ENCODE measurements around the gene FAM89B.
A peak's percentile ranks its signal among the peaks of the same experiment; 100 is the strongest.
"Not testable (repeated sequence)": the region's sequence is repeated elsewhere in the genome, so short reads cannot be mapped to it uniquely, and the experiment has no call there.

FAM89B gene

GRCh38 chr11:65572356-65573051 is at the start of gene FAM89B:
FAM89B (plus strand) TSS chr11:65572538; CDS start chr11:65572670, 132 bp downstream.
- H3K36me3 ChIP-seq (replicated peaks) = peaks cover 12% of the 10 kb centered on the region
- H3K27me3 ChIP-seq (ENCODE audit: low read depth) = no peaks in the 10 kb centered on the region
- H3K4me1 ChIP-seq = peaks cover 27% of the 10 kb centered on the region
- in situ Hi-C loops (cut with MboI; ENCODE audit: low sequenced_read_pairs) = no loop called here
- H3K4me3 ChIP-seq = peak within 1 kb of the TSS; percentile 98
- peak; percentile 74 to 96 for DNase-seq (ENCODE audit: low spot score in 2 of 2)
- H3K9me3 ChIP-seq = no peaks in the 10 kb centered on the region

- H3K4me1 ChIP-seq; H3K9me3 ChIP-seq; DNase-seq (ENCODE audit: low spot score in 2 of 2); in situ Hi-C loops (cut with MboI; ENCODE audit: low sequenced_read_pairs); H3K4me3 ChIP-seq; H3K27me3 ChIP-seq (ENCODE audit: low read depth): not testable (repeated sequence)
- peaks cover 21% of the 10 kb centered on the region for H3K36me3 ChIP-seq (replicated peaks)
Observed at GRCh38 chr11:65522718-65523630, 49.4 kb upstream of the FAM89B start.

- peaks cover 23% of the 10 kb centered on the region for H3K36me3 ChIP-seq (replicated peaks)
- H3K4me3 ChIP-seq; H3K27me3 ChIP-seq (ENCODE audit: low read depth); H3K4me1 ChIP-seq; in situ Hi-C loops (cut with MboI; ENCODE audit: low sequenced_read_pairs); DNase-seq (ENCODE audit: low spot score in 2 of 2); H3K9me3 ChIP-seq: not testable (repeated sequence)
Observed at GRCh38 chr11:65523631-65523968, 48.7 kb upstream of the FAM89B start.

GRCh38 chr11:65524014-65524740 is 48.2 kb upstream of the FAM89B start:
- peaks cover 3% of the 10 kb centered on the region; the same call in 1 of the 2 replicates for H3K4me1 ChIP-seq
- H3K27me3 ChIP-seq (ENCODE audit: low read depth) = no peaks in the 10 kb centered on the region
- H3K9me3 ChIP-seq = no peaks in the 10 kb centered on the region
- peak overlapping the region; percentile 16; the same call in 1 of the 2 replicates for H3K4me3 ChIP-seq
- H3K36me3 ChIP-seq (replicated peaks) = peaks cover 23% of the 10 kb centered on the region
- DNase-seq (ENCODE audit: low spot score in 2 of 2) = peak in 1 of 2 experiments; percentile 46
- in situ Hi-C loops (cut with MboI; ENCODE audit: low sequenced_read_pairs) = no loop called here

- in situ Hi-C loops (cut with MboI; ENCODE audit: low sequenced_read_pairs) = no loop called here
Observed at GRCh38 chr11:65524741-65525545, 47.4 kb upstream of the FAM89B start, which contains the start of gene SCYL1. SCYL1 (plus strand) TSS chr11:65525083; CDS start chr11:65525154, 71 bp downstream.

GRCh38 chr11:65525546-65526480 is 46.5 kb upstream of the FAM89B start:
- in situ Hi-C loops (cut with MboI; ENCODE audit: low sequenced_read_pairs) = no loop called here
- Histone ChIP-seq H3K4me3 (peak overlapping the region; percentile 88), H3K9me3 (no peaks in the 10 kb centered on the region), H3K36me3 (replicated peaks) (peaks cover 31% of the 10 kb centered on the region), H3K4me1 (peaks cover 3% of the 10 kb centered on the region; the same call in 1 of the 2 replicates), H3K27me3 (ENCODE audit: low read depth) (no peaks in the 10 kb centered on the region)
- DNase-seq (ENCODE audit: low spot score in 2 of 2) = no peak

More at GRCh38 chr11:65524741-65525545, 47.4 kb upstream of the FAM89B start, which contains the start of gene SCYL1:
- peaks cover 23% of the 10 kb centered on the region for H3K36me3 ChIP-seq (replicated peaks)
- no peaks in the 10 kb centered on the region for H3K27me3 ChIP-seq (ENCODE audit: low read depth)
- H3K9me3 ChIP-seq = no peaks in the 10 kb centered on the region
- peak; percentile 82 to 84 for DNase-seq (ENCODE audit: low spot score in 2 of 2)
- peaks cover 3% of the 10 kb centered on the region; the same call in 1 of the 2 replicates for H3K4me1 ChIP-seq
- peak within 1 kb of the TSS; percentile 88 for H3K4me3 ChIP-seq

GRCh38 chr11:65526744-65527143 is 45.6 kb upstream of the FAM89B start:
- Histone ChIP-seq H3K4me3 (no peak overlapping the region), H3K27me3 (ENCODE audit: low read depth) (no peaks in the 10 kb centered on the region), H3K36me3 (replicated peaks) (peaks cover 40% of the 10 kb centered on the region), H3K9me3 (no peaks in the 10 kb centered on the region), H3K4me1 (peaks cover 3% of the 10 kb centered on the region; the same call in 1 of the 2 replicates)
- no peak for DNase-seq (ENCODE audit: low spot score in 2 of 2)
- in situ Hi-C loops (cut with MboI; ENCODE audit: low sequenced_read_pairs) = no loop called here

- in situ Hi-C loops (cut with MboI; ENCODE audit: low sequenced_read_pairs) = no loop called here
- H3K4me1 ChIP-seq = peaks cover 3% of the 10 kb centered on the region; the same call in 1 of the 2 replicates
- H3K27me3 ChIP-seq (ENCODE audit: low read depth) = no peaks in the 10 kb centered on the region
- H3K9me3 ChIP-seq = no peaks in the 10 kb centered on the region
- no peak for DNase-seq (ENCODE audit: low spot score in 2 of 2)
- peaks cover 54% of the 10 kb centered on the region for H3K36me3 ChIP-seq (replicated peaks)
- H3K4me3 ChIP-seq = no peak overlapping the region
Observed at GRCh38 chr11:65528819-65529350, 43.5 kb upstream of the FAM89B start.

GRCh38 chr11:65529475-65530156 is 42.7 kb upstream of the FAM89B start:
- no peak overlapping the region for H3K4me3 ChIP-seq
- no peak for DNase-seq (ENCODE audit: low spot score in 2 of 2)

GRCh38 chr11:65530157-65530496 is 42.2 kb upstream of the FAM89B start:
- in situ Hi-C loops (cut with MboI; ENCODE audit: low sequenced_read_pairs) = no loop called here
- no peaks in the 10 kb centered on the region for H3K9me3 ChIP-seq
- H3K27me3 ChIP-seq (ENCODE audit: low read depth) = no peaks in the 10 kb centered on the region
- H3K36me3 ChIP-seq (replicated peaks) = peaks cover 53% of the 10 kb centered on the region
- no peak for DNase-seq (ENCODE audit: low spot score in 2 of 2)
- no peaks in the 10 kb centered on the region for H3K4me1 ChIP-seq
- H3K4me3 ChIP-seq = no peak overlapping the region

More at GRCh38 chr11:65529475-65530156, 42.7 kb upstream of the FAM89B start:
- H3K9me3 ChIP-seq = no peaks in the 10 kb centered on the region
- H3K36me3 ChIP-seq (replicated peaks) = peaks cover 54% of the 10 kb centered on the region
- H3K27me3 ChIP-seq (ENCODE audit: low read depth) = no peaks in the 10 kb centered on the region
- no peaks in the 10 kb centered on the region for H3K4me1 ChIP-seq
- in situ Hi-C loops (cut with MboI; ENCODE audit: low sequenced_read_pairs) = no loop called here

- in situ Hi-C loops (cut with MboI; ENCODE audit: low sequenced_read_pairs) = no loop called here
Observed at GRCh38 chr11:65532388-65533064, 39.8 kb upstream of the FAM89B start.

More at GRCh38 chr11:65532388-65533064, 39.8 kb upstream of the FAM89B start:
- H3K27me3 ChIP-seq (ENCODE audit: low read depth) = no peaks in the 10 kb centered on the region
- H3K4me1 ChIP-seq = no peaks in the 10 kb centered on the region
- H3K4me3 ChIP-seq = no peak overlapping the region
- no peak for DNase-seq (ENCODE audit: low spot score in 2 of 2)
- H3K9me3 ChIP-seq = no peaks in the 10 kb centered on the region
- peaks cover 52% of the 10 kb centered on the region for H3K36me3 ChIP-seq (replicated peaks)
